ENCODE data around the gene LONP1.

Gene LONP1

GRCh38 chr19:5645409-5645808, 74.5 kb downstream of the LONP1 start:
- no peak for DNase-seq (ENCODE audit: low read depth)

GRCh38 chr19:5644037-5644436, 75.9 kb downstream of the LONP1 start:
- no peak for DNase-seq (ENCODE audit: low read depth)

- no peak for DNase-seq (ENCODE audit: low read depth)
Measured at GRCh38 chr19:5643060-5643459, 76.9 kb downstream of the LONP1 start.

DNA sequence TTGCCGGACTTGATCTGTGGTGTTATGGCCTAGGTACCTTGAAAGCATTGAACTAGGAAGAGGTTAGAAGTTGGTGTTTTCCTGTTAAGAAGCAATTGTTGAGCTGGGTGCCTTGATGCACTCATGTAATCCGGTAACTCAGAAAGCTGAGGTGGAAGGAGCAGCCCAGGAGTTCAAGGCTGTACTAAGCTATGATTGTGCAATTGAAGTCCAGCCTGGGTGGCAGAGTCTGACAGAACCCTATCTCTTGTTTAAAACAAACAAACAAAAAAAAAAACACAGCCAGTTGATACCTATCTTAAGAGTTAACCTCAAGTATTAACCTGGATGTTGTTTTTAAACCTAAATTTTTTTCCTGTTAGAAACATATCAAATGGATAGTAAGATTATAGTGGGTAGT, 77.7 kb downstream of the LONP1 start:
- no peak for DNase-seq (ENCODE audit: low read depth)

Data from non-pigmented ciliary epithelial cell (primary cell).